Hepatocyte (in vitro differentiated cells): ENCODE data around the gene RAPGEF6. TPM values are rescaled to one million over a fixed set of nuclear protein-coding genes. Genes with fewer than 3 reads are reported as not detected.

Experiments used
- DNase-seq: peaks from one replicate; pipeline ENCODE4 v3.0.0-alpha.2; 2016; ENCODE audit warnings: low spot score
- H2AFZ ChIP-seq: fragments of 200-600 bp; sonication (generic); 2 replicates; pipeline ENCODE4 v1.6.0; 2016; ENCODE audit warnings: antibody characterized with exemption, mild to moderate bottlenecking
- H3K27ac ChIP-seq: fragments of 200-600 bp; sonication (generic); 2 replicates; pipeline ENCODE4 v1.5.1; 2016; ENCODE audit warnings: mild to moderate bottlenecking
- H3K27me3 ChIP-seq: fragments of 200-600 bp; sonication (generic); 2 replicates; pipeline ENCODE4 v1.6.1; 2016
- H3K36me3 ChIP-seq: fragments of 200-600 bp; sonication (generic); replicated peaks from 2 replicates; pipeline ENCODE4 v1.5.1; 2016; ENCODE audit warnings: low read depth; ENCODE audit not compliant: insufficient read depth
- H3K4me1 ChIP-seq: fragments of 200-600 bp; sonication (generic); 2 replicates; pipeline ENCODE4 v1.5.1; 2016; ENCODE audit warnings: mild to moderate bottlenecking, moderate library complexity; ENCODE audit not compliant: insufficient read depth
- H3K4me2 ChIP-seq: fragments of 200-600 bp; sonication (generic); 2 replicates; pipeline ENCODE4 v1.6.0; 2016
- H3K4me3 ChIP-seq: fragments of 200-600 bp; sonication (generic); 2 replicates; pipeline ENCODE4 v1.5.1; 2016; ENCODE audit warnings: mild to moderate bottlenecking
- H3K79me2 ChIP-seq: fragments of 200-600 bp; sonication (generic); 2 replicates; pipeline ENCODE4 v1.6.0; 2017; ENCODE audit warnings: mild to moderate bottlenecking
- H3K9me2 ChIP-seq: fragments of 200-600 bp; sonication (generic); replicated peaks from 2 replicates; pipeline ENCODE4 v1.6.0; 2017; ENCODE audit warnings: mild to moderate bottlenecking; ENCODE audit not compliant: insufficient read depth
- H3K9me3 ChIP-seq: fragments of 200-600 bp; sonication (generic); 2 replicates; pipeline ENCODE4 v1.5.1; 2016; ENCODE audit warnings: low read depth, mild to moderate bottlenecking
- H4K20me1 ChIP-seq: fragments of 200-600 bp; sonication (generic); 2 replicates; pipeline ENCODE4 v1.6.0; 2016; ENCODE audit warnings: mild to moderate bottlenecking; ENCODE audit not compliant: insufficient read depth, poor library complexity, severe bottlenecking
- CTCF ChIP-seq: fragments of 200-600 bp; sonication (generic); IDR thresholded peaks from 2 replicates; pipeline ENCODE4 v1.5.1; 2016; ENCODE audit warnings: antibody characterized with exemption, mild to moderate bottlenecking; ENCODE audit not compliant: poor library complexity
- EZH2 ChIP-seq: fragments of 200-600 bp; sonication (generic); IDR thresholded peaks from 2 replicates; pipeline ENCODE4 v1.6.1; 2016; ENCODE audit warnings: antibody characterized with exemption, mild to moderate bottlenecking, borderline replicate concordance
- EZH2phosphoT487 ChIP-seq: fragments of 200-600 bp; sonication (generic); IDR thresholded peaks from one replicate; pipeline ENCODE4 v1.6.1; 2018; ENCODE audit warnings: antibody characterized with exemption, mild to moderate bottlenecking, low read depth, moderate library complexity; ENCODE audit not compliant: unreplicated experiment, severe bottlenecking
- WGBS: methylation state at CpG from one replicate; pipeline ENCODE4 v1.1.6; 2016; ENCODE audit warnings: low lambda C conversion rate; ENCODE audit errors: missing lambda C conversion rate; 5-methylcytosine and 5-hydroxymethylcytosine counted together
- polyA plus RNA-seq: library from polyadenylated mRNA; unstranded; fragments of >200 nt; fragmentation: Nextera tagmentation; extraction: Ambion mirVana; gene quantifications from 2 replicates; pipeline ENCODE4 v1.2.1, GENCODE V29; 2016
- total RNA-seq: library from RNA; depleted of rRNA; stranded (reverse); fragments of >200 nt; gene quantifications from 2 replicates; pipeline ENCODE4 v1.2.3, GENCODE V29; 2014

The RAPGEF6 gene
- total and polyA plus RNA-seq, 2 experiments from 2014 or later, result 4.7 to 13.3 TPM

- H2AFZ ChIP-seq, result no peak overlapping the region
- no peak overlapping the region for H3K27ac ChIP-seq
- no peaks in the 10 kb centered on the region for H4K20me1 ChIP-seq
- no peak for DNase-seq
- peaks cover 25% of the 10 kb centered on the region for H3K79me2 ChIP-seq
- H3K27me3 ChIP-seq, result no peaks in the 10 kb centered on the region
- WGBS, result 69% methylated on average over 6 of the region's 6 CpGs
- no peak for TF ChIP-seq CTCF
- H3K4me2 ChIP-seq, result no peak overlapping the region
- no peaks in the 10 kb centered on the region for H3K9me3 ChIP-seq
- H3K4me1 ChIP-seq, result peaks cover 6% of the 10 kb centered on the region
- no peak overlapping the region for H3K4me3 ChIP-seq
- H3K9me2 ChIP-seq, result no peaks in the 10 kb centered on the region
- no peaks in the 10 kb centered on the region for H3K36me3 ChIP-seq
Observed at GRCh38 chr5:131384173-131384572, 250.9 kb downstream of the RAPGEF6 start.

GRCh38 chr5:131382407-131383395 is 252.3 kb downstream of the RAPGEF6 start:
- no peaks in the 10 kb centered on the region for H3K36me3 ChIP-seq
- no peak overlapping the region for H2AFZ ChIP-seq
- H4K20me1 ChIP-seq, result no peaks in the 10 kb centered on the region
- WGBS, result 71% methylated on average over 3 of the region's 3 CpGs
- H3K9me3 ChIP-seq, result no peaks in the 10 kb centered on the region
- no peak overlapping the region for H3K4me2 ChIP-seq
- H3K9me2 ChIP-seq, result no peaks in the 10 kb centered on the region
- H3K27ac ChIP-seq, result no peak overlapping the region
- H3K79me2 ChIP-seq, result peaks cover 30% of the 10 kb centered on the region
- no peaks in the 10 kb centered on the region for H3K27me3 ChIP-seq
- TF ChIP-seq CTCF, result peak; percentile 42
- no peak for TF ChIP-seq EZH2
- peak; percentile 59 for DNase-seq
- peaks cover 12% of the 10 kb centered on the region for H3K4me1 ChIP-seq
- H3K4me3 ChIP-seq, result no peak overlapping the region

- Histone ChIP-seq H3K9me2 (no peaks in the 10 kb centered on the region), H3K9me3 (no peaks in the 10 kb centered on the region), H3K79me2 (peaks cover 36% of the 10 kb centered on the region), H3K36me3 (no peaks in the 10 kb centered on the region), H3K4me1 (peaks cover 16% of the 10 kb centered on the region), H3K4me2 (no peak overlapping the region), H4K20me1 (no peaks in the 10 kb centered on the region), H2AFZ (no peak overlapping the region), H3K4me3 (no peak overlapping the region), H3K27me3 (no peaks in the 10 kb centered on the region), H3K27ac (no peak overlapping the region)
- WGBS, result 83% methylated on average over 2 of the region's 2 CpGs
- TF ChIP-seq CTCF (no peak), EZH2phosphoT487 (no peak), EZH2 (no peak)
- DNase-seq, result no peak
Observed at GRCh38 chr5:131381777-131382176, 253.3 kb downstream of the RAPGEF6 start.
